ENCODE data around the gene UMODL1.

Gene UMODL1

GRCh38 chr21:42110691-42111469 is 39.8 kb downstream of the UMODL1 start:
- no CpG with 5 or more reads among the region's 24 CpGs for WGBS (ENCODE audit: extremely low coverage, insufficient coverage, insufficient read length)
- Histone ChIP-seq H3K14ac (ENCODE audit: low read length) (no peak overlapping the region), H4K8ac (ENCODE audit: low read depth, low read length) (no peak overlapping the region), H3K27ac (ENCODE audit: low read depth, low read length) (no peak overlapping the region), H2BK5ac (ENCODE audit: low read depth, low read length, poor library complexity) (no peak overlapping the region), H3K79me2 (ENCODE audit: control insufficient read depth, insufficient read depth, low read length, poor library complexity) (no peaks in the 10 kb centered on the region), H2AFZ (ENCODE audit: insufficient read depth, low read length, poor library complexity) (no peak overlapping the region), H3K4me2 (ENCODE audit: low read length) (no peak overlapping the region), H3K9me3 (ENCODE audit: insufficient read depth, low read depth, low read length) (no peaks in the 10 kb centered on the region), H4K91ac (ENCODE audit: low read depth, low read length) (no peak overlapping the region), H2BK12ac (ENCODE audit: low read length) (no peak overlapping the region), H3K36me3 (ENCODE audit: control insufficient read depth in 1 of 2, insufficient read depth in 2 of 2, low read length in 2 of 2) (no peaks in the 10 kb centered on the region), H2AK5ac (ENCODE audit: low read length) (no peak overlapping the region), H3K18ac (ENCODE audit: low read length) (no peak overlapping the region), H3K4me1 (ENCODE audit: control insufficient read depth in 1 of 2, insufficient read depth in 2 of 2, low read length in 2 of 2) (peaks cover 7 to 11% of the 10 kb centered on the region in 2 experiments), H3K4ac (ENCODE audit: low read depth, low read length) (no peak overlapping the region), H2BK120ac (ENCODE audit: insufficient read depth, low read length, poor library complexity) (no peak overlapping the region), H3K79me1 (ENCODE audit: low read length) (no peaks in the 10 kb centered on the region), H3K27me3 (ENCODE audit: insufficient read depth, low read length) (no peaks in the 10 kb centered on the region), H3K23ac (ENCODE audit: low read length) (no peak overlapping the region), H3K9ac (ENCODE audit: low read length) (no peak overlapping the region), H3K4me3 (ENCODE audit: low read depth, low read length) (no peak overlapping the region), H4K12ac (ENCODE audit: low read depth, low read length) (no peak overlapping the region)
- DNase-seq, result no peak

GRCh38 chr21:42111470-42111743 is 40.3 kb downstream of the UMODL1 start:
- Histone ChIP-seq H3K9me3 (ENCODE audit: insufficient read depth, low read depth, low read length) (no peaks in the 10 kb centered on the region), H3K27me3 (ENCODE audit: insufficient read depth, low read length) (no peaks in the 10 kb centered on the region), H3K79me1 (ENCODE audit: low read length) (no peaks in the 10 kb centered on the region), H2AK5ac (ENCODE audit: low read length) (no peak overlapping the region), H2BK12ac (ENCODE audit: low read length) (no peak overlapping the region), H4K12ac (ENCODE audit: low read depth, low read length) (no peak overlapping the region), H3K4me1 (ENCODE audit: control insufficient read depth in 1 of 2, insufficient read depth in 2 of 2, low read length in 2 of 2) (peaks cover 7 to 11% of the 10 kb centered on the region in 2 experiments), H3K4ac (ENCODE audit: low read depth, low read length) (no peak overlapping the region), H4K91ac (ENCODE audit: low read depth, low read length) (no peak overlapping the region), H2BK120ac (ENCODE audit: insufficient read depth, low read length, poor library complexity) (no peak overlapping the region), H3K23ac (ENCODE audit: low read length) (no peak overlapping the region), H3K9ac (ENCODE audit: low read length) (no peak overlapping the region), H2BK5ac (ENCODE audit: low read depth, low read length, poor library complexity) (no peak overlapping the region), H3K79me2 (ENCODE audit: control insufficient read depth, insufficient read depth, low read length, poor library complexity) (no peaks in the 10 kb centered on the region), H3K4me3 (ENCODE audit: low read depth, low read length) (no peak overlapping the region), H3K27ac (ENCODE audit: low read depth, low read length) (no peak overlapping the region), H4K8ac (ENCODE audit: low read depth, low read length) (no peak overlapping the region), H3K14ac (ENCODE audit: low read length) (no peak overlapping the region), H3K4me2 (ENCODE audit: low read length) (no peak overlapping the region), H2AFZ (ENCODE audit: insufficient read depth, low read length, poor library complexity) (no peak overlapping the region), H3K18ac (ENCODE audit: low read length) (no peak overlapping the region), H3K36me3 (ENCODE audit: control insufficient read depth in 1 of 2, insufficient read depth in 2 of 2, low read length in 2 of 2) (no peaks in the 10 kb centered on the region)
- DNase-seq, result no peak
- WGBS (ENCODE audit: extremely low coverage, insufficient coverage, insufficient read length), result no CpG with 5 or more reads among the region's 8 CpGs

- Histone ChIP-seq H3K18ac (ENCODE audit: low read length) (no peak overlapping the region), H4K12ac (ENCODE audit: low read depth, low read length) (no peak overlapping the region), H3K4me1 (ENCODE audit: control insufficient read depth in 1 of 2, insufficient read depth in 2 of 2, low read length in 2 of 2) (peaks cover 7 to 11% of the 10 kb centered on the region in 2 experiments), H2BK12ac (ENCODE audit: low read length) (no peak overlapping the region), H3K36me3 (ENCODE audit: control insufficient read depth in 1 of 2, insufficient read depth in 2 of 2, low read length in 2 of 2) (no peaks in the 10 kb centered on the region), H4K8ac (ENCODE audit: low read depth, low read length) (no peak overlapping the region), H3K79me2 (ENCODE audit: control insufficient read depth, insufficient read depth, low read length, poor library complexity) (no peaks in the 10 kb centered on the region), H3K79me1 (ENCODE audit: low read length) (no peaks in the 10 kb centered on the region), H3K4me3 (ENCODE audit: low read depth, low read length) (no peak overlapping the region), H4K91ac (ENCODE audit: low read depth, low read length) (no peak overlapping the region), H3K9ac (ENCODE audit: low read length) (no peak overlapping the region), H3K23ac (ENCODE audit: low read length) (no peak overlapping the region), H2AFZ (ENCODE audit: insufficient read depth, low read length, poor library complexity) (no peak overlapping the region), H2BK5ac (ENCODE audit: low read depth, low read length, poor library complexity) (no peak overlapping the region), H2AK5ac (ENCODE audit: low read length) (no peak overlapping the region), H3K27me3 (ENCODE audit: insufficient read depth, low read length) (no peaks in the 10 kb centered on the region), H3K9me3 (ENCODE audit: insufficient read depth, low read depth, low read length) (no peaks in the 10 kb centered on the region), H3K27ac (ENCODE audit: low read depth, low read length) (no peak overlapping the region), H2BK120ac (ENCODE audit: insufficient read depth, low read length, poor library complexity) (no peak overlapping the region), H3K4ac (ENCODE audit: low read depth, low read length) (no peak overlapping the region), H3K4me2 (ENCODE audit: low read length) (no peak overlapping the region), H3K14ac (ENCODE audit: low read length) (no peak overlapping the region)
- DNase-seq, result no peak
- WGBS (ENCODE audit: extremely low coverage, insufficient coverage, insufficient read length), result no CpG with 5 or more reads among the region's 10 CpGs
Measured at GRCh38 chr21:42111811-42112210, 40.7 kb downstream of the UMODL1 start.

- Histone ChIP-seq H3K79me1 (ENCODE audit: low read length) (no peaks in the 10 kb centered on the region), H3K9ac (ENCODE audit: low read length) (no peak overlapping the region), H3K23ac (ENCODE audit: low read length) (no peak overlapping the region), H3K4me1 (ENCODE audit: control insufficient read depth in 1 of 2, insufficient read depth in 2 of 2, low read length in 2 of 2) (peaks cover 7 to 11% of the 10 kb centered on the region in 2 experiments), H2BK120ac (ENCODE audit: insufficient read depth, low read length, poor library complexity) (no peak overlapping the region), H3K4me2 (ENCODE audit: low read length) (no peak overlapping the region), H4K91ac (ENCODE audit: low read depth, low read length) (no peak overlapping the region), H2BK5ac (ENCODE audit: low read depth, low read length, poor library complexity) (no peak overlapping the region), H2AFZ (ENCODE audit: insufficient read depth, low read length, poor library complexity) (no peak overlapping the region), H3K18ac (ENCODE audit: low read length) (no peak overlapping the region), H3K79me2 (ENCODE audit: control insufficient read depth, insufficient read depth, low read length, poor library complexity) (no peaks in the 10 kb centered on the region), H3K36me3 (ENCODE audit: control insufficient read depth in 1 of 2, insufficient read depth in 2 of 2, low read length in 2 of 2) (no peaks in the 10 kb centered on the region), H3K9me3 (ENCODE audit: insufficient read depth, low read depth, low read length) (no peaks in the 10 kb centered on the region), H3K27me3 (ENCODE audit: insufficient read depth, low read length) (no peaks in the 10 kb centered on the region), H3K27ac (ENCODE audit: low read depth, low read length) (no peak overlapping the region), H3K4ac (ENCODE audit: low read depth, low read length) (no peak overlapping the region), H2AK5ac (ENCODE audit: low read length) (no peak overlapping the region), H4K8ac (ENCODE audit: low read depth, low read length) (no peak overlapping the region), H2BK12ac (ENCODE audit: low read length) (no peak overlapping the region), H3K14ac (ENCODE audit: low read length) (no peak overlapping the region), H4K12ac (ENCODE audit: low read depth, low read length) (no peak overlapping the region), H3K4me3 (ENCODE audit: low read depth, low read length) (no peak overlapping the region)
- no CpG with 5 or more reads among the region's 1 CpG for WGBS (ENCODE audit: extremely low coverage, insufficient coverage, insufficient read length)
- DNase-seq, result no peak
Measured at GRCh38 chr21:42112238-42112637, 41.1 kb downstream of the UMODL1 start.

Data from trophoblast cell (in vitro differentiated cells and primary cell).